H9 (cell line): ENCODE data around the gene LPCAT1. TPM values are rescaled to one million over a fixed set of nuclear protein-coding genes. Genes with fewer than 3 reads are reported as not detected.

Experiments
- DNase-seq: peaks from one replicate; pipeline ENCODE4 v3.0.0-alpha.2; 2017
- H2AFZ ChIP-seq: one replicate; pipeline ENCODE4 v1.6.1; 2013; ENCODE audit warnings: mild to moderate bottlenecking, low read length, control low read depth, moderate library complexity
- H2AK5ac ChIP-seq: 2 replicates; pipeline ENCODE4 v1.6.1; 2013; ENCODE audit warnings: low read length, control low read depth, mixed read lengths; ENCODE audit not compliant: insufficient read length
- H2BK120ac ChIP-seq: one replicate; pipeline ENCODE4 v1.6.1; 2013; ENCODE audit warnings: low read depth, mild to moderate bottlenecking, low read length, control low read depth, inconsistent platforms; ENCODE audit not compliant: poor library complexity, severe bottlenecking
- H2BK12ac ChIP-seq: 2 replicates; pipeline ENCODE4 v1.6.1; 2013; ENCODE audit warnings: low read length, control low read depth, mixed read lengths, low read depth; ENCODE audit not compliant: insufficient read length
- H2BK15ac ChIP-seq: 2 replicates; pipeline ENCODE4 v1.6.1; 2013; ENCODE audit warnings: low read depth, low read length, control low read depth
- H2BK20ac ChIP-seq: one replicate; pipeline ENCODE4 v1.6.1; 2013; ENCODE audit warnings: low read depth, mild to moderate bottlenecking, low read length, control low read depth, inconsistent platforms; ENCODE audit not compliant: poor library complexity, severe bottlenecking
- H2BK5ac ChIP-seq: 2 replicates; pipeline ENCODE4 v1.6.1; 2013; ENCODE audit warnings: low read length, control low read depth, mixed read lengths; ENCODE audit not compliant: insufficient read length
- H3K14ac ChIP-seq: 2 replicates; pipeline ENCODE4 v1.6.1; 2013; ENCODE audit warnings: low read length, control low read depth; ENCODE audit not compliant: insufficient read depth
- H3K18ac ChIP-seq: 2 replicates; pipeline ENCODE4 v1.6.1; 2013; ENCODE audit warnings: low read depth, mild to moderate bottlenecking, mixed read lengths, low read length, control low read depth; ENCODE audit not compliant: insufficient read length
- H3K23ac ChIP-seq: 2 replicates; pipeline ENCODE4 v1.6.1; 2013; ENCODE audit warnings: low read length, control low read depth, mixed read lengths, low read depth; ENCODE audit not compliant: insufficient read length
- H3K23me2 ChIP-seq: 2 replicates; pipeline ENCODE4 v1.6.1; 2013; ENCODE audit warnings: low read depth, mild to moderate bottlenecking, mixed read lengths, low read length, control low read depth; ENCODE audit not compliant: insufficient read length, poor library complexity, severe bottlenecking
- H3K27ac ChIP-seq: 2 replicates; pipeline ENCODE4 v1.5.1; 2013; ENCODE audit warnings: low read length, control low read depth, mixed read lengths, low read depth; ENCODE audit not compliant: insufficient read length
- H3K27me3 ChIP-seq: 2 replicates; pipeline ENCODE4 v1.6.1; 2013; ENCODE audit warnings: low read length, control low read depth, inconsistent platforms; ENCODE audit not compliant: insufficient read depth
- H3K4ac ChIP-seq: 2 replicates; pipeline ENCODE4 v1.6.1; 2013; ENCODE audit warnings: low read depth, mild to moderate bottlenecking, control low read depth, inconsistent platforms, low read length, moderate library complexity
- H3K4me1 ChIP-seq: 2 replicates; pipeline ENCODE4 v1.6.1; 2013; ENCODE audit warnings: low read length, control low read depth, inconsistent platforms; ENCODE audit not compliant: insufficient read depth
- H3K4me2 ChIP-seq: 2 replicates; pipeline ENCODE4 v1.6.1; 2013; ENCODE audit warnings: low read length, control low read depth, mixed read lengths; ENCODE audit not compliant: insufficient read length, insufficient read depth
- H3K56ac ChIP-seq: 2 replicates; pipeline ENCODE4 v1.6.1; 2013; ENCODE audit warnings: low read depth, mild to moderate bottlenecking, mixed read lengths, low read length, control low read depth; ENCODE audit not compliant: insufficient read length
- H3K79me1 ChIP-seq: 2 replicates; pipeline ENCODE4 v1.6.1; 2013; ENCODE audit warnings: low read depth, mild to moderate bottlenecking, moderate library complexity, low read length, control low read depth, inconsistent platforms; ENCODE audit not compliant: insufficient read depth, poor library complexity, severe bottlenecking
- H3K79me2 ChIP-seq: 2 replicates; pipeline ENCODE4 v1.6.1; 2013; ENCODE audit warnings: low read length, control low read depth, inconsistent platforms; ENCODE audit not compliant: insufficient read depth
- H3K9ac ChIP-seq: 2 replicates; pipeline ENCODE4 v1.6.1; 2013; ENCODE audit warnings: low read length, control low read depth, mixed read lengths; ENCODE audit not compliant: insufficient read length; ENCODE audit errors: extremely low read depth
- H3K9me3 ChIP-seq: one replicate; pipeline ENCODE4 v1.6.1; 2013; ENCODE audit warnings: low read depth, low read length, inconsistent platforms; ENCODE audit not compliant: control insufficient read depth
- H3T11ph ChIP-seq: one replicate; pipeline ENCODE4 v1.6.1; 2013; ENCODE audit warnings: mild to moderate bottlenecking, low read length, control low read depth, inconsistent platforms
- H4K20me1 ChIP-seq: one replicate; pipeline ENCODE4 v1.6.1; 2013; ENCODE audit not compliant: control insufficient read depth, insufficient read length, insufficient read depth
- H4K5ac ChIP-seq: 2 replicates; pipeline ENCODE4 v1.6.1; 2013; ENCODE audit warnings: low read depth, mild to moderate bottlenecking, mixed read lengths, low read length, control low read depth; ENCODE audit not compliant: insufficient read length
- H4K8ac ChIP-seq: replicated peaks from 2 replicates; pipeline ENCODE4 v1.6.1; 2013; ENCODE audit warnings: low read length, control low read depth, mixed read lengths, low read depth; ENCODE audit not compliant: insufficient read length
- H4K91ac ChIP-seq: 2 replicates; pipeline ENCODE4 v1.6.1; 2013; ENCODE audit warnings: low read depth, mild to moderate bottlenecking, moderate library complexity, mixed read lengths, low read length, control low read depth; ENCODE audit not compliant: insufficient read length
- H3K27ac Mint-ChIP-seq, 3 experiments: 2 replicates in 2 of 3; 3 replicates in 1 of 3; pipeline ENCODE4 v1.8.0; 2020 to 2021; ENCODE audit warnings: mixed read lengths in 3 of 3, mild to moderate bottlenecking in 1 of 3, moderate library complexity in 1 of 3
- H3K27me3 Mint-ChIP-seq: 2 replicates; pipeline ENCODE4 v1.8.0; 2021; ENCODE audit warnings: low read depth, mild to moderate bottlenecking, moderate library complexity, mixed read lengths
- H3K36me3 Mint-ChIP-seq, 3 experiments: 2 replicates in 2 of 3; 3 replicates in 1 of 3; pipeline ENCODE4 v1.8.0; 2020 to 2021; ENCODE audit warnings: low read depth in 3 of 3, mixed read lengths in 3 of 3; ENCODE audit not compliant: insufficient read depth in 1 of 3
- H3K4me1 Mint-ChIP-seq, 2 experiments: 2 replicates each; pipeline ENCODE4 v1.8.0; 2020; ENCODE audit warnings: mixed read lengths in 2 of 2
- H3K4me3 Mint-ChIP-seq, 2 experiments: 2 replicates in 1 of 2; 3 replicates in 1 of 2; pipeline ENCODE4 v1.8.0; 2020 to 2021; ENCODE audit warnings: mild to moderate bottlenecking in 2 of 2, mixed read lengths in 2 of 2, moderate library complexity in 1 of 2
- H3K9me3 Mint-ChIP-seq, 2 experiments: 2 replicates in 1 of 2; 3 replicates in 1 of 2; pipeline ENCODE4 v1.8.0; 2020; ENCODE audit warnings: mild to moderate bottlenecking in 2 of 2, mixed read lengths in 2 of 2, moderate library complexity in 1 of 2
- WGBS: extraction: QIAGEN DNeasy Blood & Tissue Kit; methylation state at CpG from one replicate; pipeline ENCODE4 v1.1.7; 2013; ENCODE audit warnings: missing lambda C conversion rate, low lambda C conversion rate, mixed read lengths; ENCODE audit not compliant: insufficient read length; ENCODE audit errors: extremely low coverage; 5-methylcytosine and 5-hydroxymethylcytosine counted together
- total RNA-seq: library from RNA; stranded (reverse); gene quantifications from 2 replicates; pipeline ENCODE4 v1.2.1, GENCODE V29; 2021
- TF ChIP-seq, protein P1 (sequence below): fragments of 200-600 bp; sonication (generic); conservative IDR thresholded peaks from 3 replicates; pipeline ENCODE4 v1.8.0; 2021; ENCODE audit warnings: antibody characterized with exemption, mild to moderate bottlenecking

Gene LPCAT1
- total RNA-seq, 1 experiment from 2014 or later: 231 TPM

- peak overlapping the region; percentile 25 for H3K27ac ChIP-seq
- no peaks in the 10 kb centered on the region for H3K27me3 ChIP-seq
- H2AK5ac ChIP-seq: no peak overlapping the region
- no peaks in the 10 kb centered on the region for H3K23me2 ChIP-seq
- H3K9me3 ChIP-seq: no peaks in the 10 kb centered on the region
- no peak overlapping the region for H3K23ac ChIP-seq
- no peak overlapping the region for H3T11ph ChIP-seq
- Mint-ChIP-seq H3K4me3 (peak overlapping the region; percentile 38 to 45; a peak in 3 of 5 replicates), H3K9me3 (no peaks in the 10 kb centered on the region), H3K27me3 (no peaks in the 10 kb centered on the region), H3K4me1 (peaks cover 73 to 81% of the 10 kb centered on the region in 2 experiments), H3K36me3 (peaks cover 29 to 68% (median 51%) of the 10 kb centered on the region in 3 experiments), H3K27ac (peak overlapping the region; percentile 98 to 99 (median 98))
- no peak overlapping the region for H2BK15ac ChIP-seq
- no peak overlapping the region for H2BK20ac ChIP-seq
- no peaks in the 10 kb centered on the region for H4K20me1 ChIP-seq
- H4K91ac ChIP-seq: no peak overlapping the region
- H3K14ac ChIP-seq: peak overlapping the region; percentile 28
- peak overlapping the region; percentile 19 for H2BK12ac ChIP-seq
- H4K8ac ChIP-seq: no peak overlapping the region
- no CpG with 5 or more reads among the region's 19 CpGs for WGBS
- peaks cover 5% of the 10 kb centered on the region for H3K79me1 ChIP-seq
- H3K4me2 ChIP-seq: no peak overlapping the region
- H3K18ac ChIP-seq: peak overlapping the region; percentile 18
- no peak overlapping the region for H3K9ac ChIP-seq
- peaks cover 25% of the 10 kb centered on the region for H3K4me1 ChIP-seq
- H3K56ac ChIP-seq: no peak overlapping the region
- H2BK120ac ChIP-seq: no peak overlapping the region
- no peak overlapping the region for H3K4ac ChIP-seq
- peak; percentile 30 for DNase-seq
- H4K5ac ChIP-seq: no peak overlapping the region
- no peak overlapping the region for H2AFZ ChIP-seq
- TF ChIP-seq, protein P1, sequence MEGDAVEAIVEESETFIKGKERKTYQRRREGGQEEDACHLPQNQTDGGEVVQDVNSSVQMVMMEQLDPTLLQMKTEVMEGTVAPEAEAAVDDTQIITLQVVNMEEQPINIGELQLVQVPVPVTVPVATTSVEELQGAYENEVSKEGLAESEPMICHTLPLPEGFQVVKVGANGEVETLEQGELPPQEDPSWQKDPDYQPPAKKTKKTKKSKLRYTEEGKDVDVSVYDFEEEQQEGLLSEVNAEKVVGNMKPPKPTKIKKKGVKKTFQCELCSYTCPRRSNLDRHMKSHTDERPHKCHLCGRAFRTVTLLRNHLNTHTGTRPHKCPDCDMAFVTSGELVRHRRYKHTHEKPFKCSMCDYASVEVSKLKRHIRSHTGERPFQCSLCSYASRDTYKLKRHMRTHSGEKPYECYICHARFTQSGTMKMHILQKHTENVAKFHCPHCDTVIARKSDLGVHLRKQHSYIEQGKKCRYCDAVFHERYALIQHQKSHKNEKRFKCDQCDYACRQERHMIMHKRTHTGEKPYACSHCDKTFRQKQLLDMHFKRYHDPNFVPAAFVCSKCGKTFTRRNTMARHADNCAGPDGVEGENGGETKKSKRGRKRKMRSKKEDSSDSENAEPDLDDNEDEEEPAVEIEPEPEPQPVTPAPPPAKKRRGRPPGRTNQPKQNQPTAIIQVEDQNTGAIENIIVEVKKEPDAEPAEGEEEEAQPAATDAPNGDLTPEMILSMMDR: no peak
- H2BK5ac ChIP-seq: no peak overlapping the region
- peaks cover 59% of the 10 kb centered on the region for H3K79me2 ChIP-seq
Observed at GRCh38 chr5:1516615-1517601, 6.9 kb downstream of the LPCAT1 start.
